GM12878 (cell line): ENCODE results near the gene CCSER2.
"Not testable (repeated sequence)": the region's sequence is repeated elsewhere in the genome, so short reads cannot be mapped to it uniquely, and the experiment has no call there.

ENCODE experiments used
- CHD1 ChIP-seq: IDR thresholded peaks from 2 replicates; pipeline ENCODE4 v1.6.1; 2012; ENCODE audit warnings: low read depth, low read length, improper control_type of control experiment
- CREM ChIP-seq: IDR thresholded peaks from 2 replicates; pipeline ENCODE4 v1.6.1; 2014; ENCODE audit warnings: antibody characterized with exemption, low read depth
- EZH2 ChIP-seq: IDR thresholded peaks from 2 replicates; pipeline ENCODE4 v1.6.1; 2012; ENCODE audit warnings: low read depth, mild to moderate bottlenecking, control low read depth, inconsistent platforms, low read length, borderline replicate concordance; ENCODE audit not compliant: control insufficient read depth
- FOXK2 ChIP-seq: fragments of 450-650 bp; IDR thresholded peaks from 2 replicates; pipeline ENCODE4 v1.6.1; 2017; ENCODE audit warnings: mild to moderate bottlenecking, moderate library complexity
- MEF2A ChIP-seq: IDR thresholded peaks from 2 replicates; pipeline ENCODE4 v1.6.1; 2011; ENCODE audit warnings: low read depth, mild to moderate bottlenecking, low read length, moderate library complexity; ENCODE audit not compliant: insufficient read depth
- POLR2AphosphoS5 ChIP-seq: IDR thresholded peaks from 2 replicates; pipeline ENCODE4 v1.6.1; 2011; ENCODE audit warnings: mild to moderate bottlenecking, low read length, inconsistent platforms
- RFX5 ChIP-seq: IDR thresholded peaks from 2 replicates; pipeline ENCODE4 v1.6.1; 2011; ENCODE audit warnings: low read depth, low read length, improper control_type of control experiment
- SMAD5 ChIP-seq: IDR thresholded peaks from 2 replicates; pipeline ENCODE4 v1.6.1; 2016; ENCODE audit warnings: antibody characterized with exemption, low read depth
- SP1 ChIP-seq: IDR thresholded peaks from one replicate; pipeline ENCODE4 v1.6.1; 2011; ENCODE audit warnings: low read depth, low read length
- TF ChIP-seq, protein P1 (sequence below), 3 experiments: IDR thresholded peaks in 2 of 3; conservative IDR thresholded peaks in 1 of 3; 2 replicates each; pipeline ENCODE4 v1.5.1; 2011; ENCODE audit warnings: low read depth in 3 of 3, low read length in 3 of 3, mild to moderate bottlenecking in 3 of 3, control low read depth in 2 of 3, moderate library complexity in 2 of 3, inconsistent platforms in 1 of 3, mixed read lengths in 1 of 3; ENCODE audit not compliant: control insufficient read depth in 2 of 3, insufficient read depth in 1 of 3; ENCODE audit errors: extremely low read depth in 1 of 3

DNA sequence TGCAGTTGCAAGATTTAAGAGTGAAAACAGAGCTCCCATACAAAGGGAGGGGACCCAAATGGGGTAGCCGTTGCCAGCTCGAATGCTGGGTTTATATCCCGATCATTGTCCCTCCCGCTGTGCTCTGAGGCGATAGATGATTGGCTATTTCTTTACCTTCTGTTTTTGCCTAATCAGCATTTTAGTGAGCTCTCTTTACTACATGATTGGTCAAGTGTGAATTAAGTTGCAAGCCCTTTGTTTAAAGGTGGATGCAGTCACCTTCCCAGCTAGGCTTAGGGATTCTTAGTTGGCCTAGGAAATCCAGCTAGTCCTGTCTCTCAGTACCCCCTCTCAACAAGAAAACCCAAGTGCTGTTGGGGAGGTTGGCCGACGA lies 197.4 kb downstream of the CCSER2 start:
- TF ChIP-seq SP1, CREM, SMAD5, EZH2, CHD1, POLR2AphosphoS5, MEF2A, FOXK2, RFX5: not testable (repeated sequence)
- TF ChIP-seq, protein P1, sequence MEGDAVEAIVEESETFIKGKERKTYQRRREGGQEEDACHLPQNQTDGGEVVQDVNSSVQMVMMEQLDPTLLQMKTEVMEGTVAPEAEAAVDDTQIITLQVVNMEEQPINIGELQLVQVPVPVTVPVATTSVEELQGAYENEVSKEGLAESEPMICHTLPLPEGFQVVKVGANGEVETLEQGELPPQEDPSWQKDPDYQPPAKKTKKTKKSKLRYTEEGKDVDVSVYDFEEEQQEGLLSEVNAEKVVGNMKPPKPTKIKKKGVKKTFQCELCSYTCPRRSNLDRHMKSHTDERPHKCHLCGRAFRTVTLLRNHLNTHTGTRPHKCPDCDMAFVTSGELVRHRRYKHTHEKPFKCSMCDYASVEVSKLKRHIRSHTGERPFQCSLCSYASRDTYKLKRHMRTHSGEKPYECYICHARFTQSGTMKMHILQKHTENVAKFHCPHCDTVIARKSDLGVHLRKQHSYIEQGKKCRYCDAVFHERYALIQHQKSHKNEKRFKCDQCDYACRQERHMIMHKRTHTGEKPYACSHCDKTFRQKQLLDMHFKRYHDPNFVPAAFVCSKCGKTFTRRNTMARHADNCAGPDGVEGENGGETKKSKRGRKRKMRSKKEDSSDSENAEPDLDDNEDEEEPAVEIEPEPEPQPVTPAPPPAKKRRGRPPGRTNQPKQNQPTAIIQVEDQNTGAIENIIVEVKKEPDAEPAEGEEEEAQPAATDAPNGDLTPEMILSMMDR (IDR thresholded peaks at IDR 0.05 in 2 of 3, conservative IDR thresholded peaks at IDR 0.05 in 1 of 3; ENCODE audit: control insufficient read depth in 2 of 3, extremely low read depth in 1 of 3, insufficient read depth in 1 of 3, low read depth in 3 of 3, low read length in 3 of 3) = not testable (repeated sequence)
